GM21447 (cell line): ENCODE data around the gene NDUFB11.

Source experiments
- ATAC-seq: cut with Tn5 transposase; IDR thresholded peaks from one replicate; pipeline ENCODE4 v1.9.1; 2021; ENCODE audit not compliant: unreplicated experiment

NDUFB11 gene

DNA sequence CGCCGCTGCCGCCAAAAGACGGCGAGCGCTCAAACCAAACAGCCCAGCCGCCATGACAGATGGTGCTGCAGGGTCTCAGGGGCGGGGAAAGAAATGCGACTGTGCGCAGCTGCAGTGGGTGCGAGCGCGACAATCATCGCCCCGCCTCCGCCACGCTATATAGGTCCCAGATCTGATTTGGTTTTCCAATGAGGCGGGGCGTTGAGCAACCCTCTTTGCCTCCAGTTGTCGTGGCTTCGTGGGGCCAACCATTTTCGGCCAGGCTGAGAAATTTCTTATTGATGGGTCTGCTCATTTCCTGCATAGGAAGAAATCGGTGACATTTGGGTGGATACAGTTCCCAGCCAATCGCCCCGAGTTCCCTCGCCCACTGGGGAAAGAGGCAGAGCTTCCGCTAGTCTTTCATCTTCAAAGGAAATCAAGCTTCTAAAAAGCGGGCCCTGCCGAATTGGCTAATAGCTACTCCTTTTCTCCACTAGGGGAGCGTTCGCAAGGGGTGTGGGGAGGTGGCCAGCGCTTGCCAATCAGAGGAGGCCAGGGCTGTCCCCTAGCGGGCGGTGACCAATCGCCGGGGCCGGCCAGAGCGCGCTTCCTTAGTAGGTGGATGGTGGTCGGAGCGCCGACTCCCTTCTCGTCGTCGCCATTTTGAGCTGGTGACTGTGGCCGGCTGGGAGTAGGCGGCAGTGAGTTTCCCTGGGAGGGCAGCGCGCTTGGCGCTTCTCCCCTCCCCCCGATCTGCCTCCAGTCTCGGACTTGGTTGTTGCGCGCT is at the start of gene NDUFB11, which contains the start of gene RBM10:
Gene NDUFB11 (minus strand): TSS at position 77 of the 769 bp plus-strand sequence. CDS start 23 bp downstream, at position 54.
Gene RBM10 (plus strand): TSS at position 596 of the 769 bp plus-strand sequence. CDS start 2,261 bp downstream, outside the sequence.
- peak; percentile 86 for ATAC-seq

DNA sequence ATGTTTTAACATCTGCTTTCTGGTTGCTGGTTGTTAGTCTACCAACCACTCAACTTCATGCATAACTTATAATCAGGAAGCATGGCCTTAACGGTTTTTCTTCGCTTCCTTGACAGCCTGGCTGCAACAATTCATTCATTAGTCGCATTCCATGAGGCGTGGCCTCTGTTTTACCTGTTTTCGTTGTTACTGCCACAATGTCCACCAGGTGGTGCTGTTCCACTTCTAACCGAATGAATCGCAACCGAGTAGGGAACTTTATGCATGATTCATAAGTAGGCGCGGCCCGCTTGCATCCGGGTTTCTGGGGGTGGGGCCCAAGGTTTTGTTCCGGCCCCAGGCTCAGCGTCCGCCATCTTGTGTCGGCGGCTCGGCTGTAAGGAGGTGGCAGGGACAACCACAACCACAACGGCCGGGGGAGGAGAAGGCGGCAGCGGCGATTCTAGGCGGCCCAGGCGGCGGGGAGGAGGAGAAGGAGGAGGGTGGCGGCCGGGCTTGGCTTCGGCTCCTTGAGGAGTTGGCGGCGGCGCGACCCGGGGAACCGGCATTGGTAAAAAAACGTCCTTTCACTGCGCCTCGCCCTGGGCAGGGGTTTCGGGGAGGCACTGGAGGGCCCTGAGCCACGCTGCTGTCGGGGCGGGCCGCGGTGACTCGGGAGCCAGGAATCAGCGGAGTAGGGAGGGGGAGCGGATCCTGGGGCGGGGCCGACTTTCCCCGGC is 49.1 kb upstream of the NDUFB11 start, which contains the start of gene UBA1:
Gene UBA1 (plus strand): TSS at position 355 of the 719 bp plus-strand sequence. CDS start 4,974 bp downstream, outside the sequence.
- ATAC-seq, result peak; percentile 54

DNA sequence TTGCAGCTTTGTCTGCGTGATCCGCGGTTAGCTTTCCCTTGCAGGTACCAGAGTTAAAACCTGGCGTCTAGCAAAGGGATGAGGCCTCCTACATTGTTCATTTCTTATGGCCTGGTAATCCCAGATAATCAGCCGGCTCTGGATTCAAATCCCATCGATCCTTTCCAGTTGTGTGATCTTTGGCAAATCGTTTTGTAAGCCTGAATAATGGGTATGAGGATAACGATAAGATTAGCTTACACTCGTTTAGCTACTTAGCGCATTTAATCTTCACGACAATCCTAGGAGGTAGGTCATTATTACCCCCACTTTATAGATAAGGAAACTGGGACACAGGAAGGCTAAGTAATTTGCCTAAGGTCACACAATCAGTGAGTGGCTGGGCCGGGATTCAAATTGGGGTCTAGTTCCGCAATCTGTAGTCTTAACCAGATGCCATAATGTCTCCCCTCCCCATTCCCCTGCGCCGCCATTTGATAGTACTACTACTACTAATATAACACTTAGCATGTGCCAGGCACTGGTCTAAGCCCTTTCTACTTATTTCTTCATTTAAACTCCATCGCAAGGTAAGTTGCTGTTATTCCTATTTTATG is 47.4 kb upstream of the NDUFB11 start:
- ATAC-seq, result no peak

DNA sequence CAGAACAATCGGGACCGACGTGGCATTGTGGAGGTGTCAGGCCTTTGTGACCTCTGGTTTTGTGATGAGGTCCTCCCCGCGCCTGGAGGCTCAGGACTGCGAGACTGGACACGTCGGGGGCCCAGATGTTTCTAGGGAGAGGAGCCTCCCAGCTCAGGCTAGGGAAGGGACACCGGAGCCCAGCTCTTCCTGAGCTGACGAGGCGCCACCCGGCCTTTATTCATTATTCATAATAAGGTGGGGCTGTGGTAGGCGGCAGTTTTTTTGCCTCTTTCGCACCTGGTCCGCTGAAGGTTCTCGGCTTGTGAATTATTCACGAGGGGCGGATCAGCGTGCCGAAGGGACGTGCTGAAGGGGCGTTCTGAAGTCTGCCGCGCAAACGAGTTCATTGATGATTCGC is 46.8 kb upstream of the NDUFB11 start:
- no peak for ATAC-seq

DNA sequence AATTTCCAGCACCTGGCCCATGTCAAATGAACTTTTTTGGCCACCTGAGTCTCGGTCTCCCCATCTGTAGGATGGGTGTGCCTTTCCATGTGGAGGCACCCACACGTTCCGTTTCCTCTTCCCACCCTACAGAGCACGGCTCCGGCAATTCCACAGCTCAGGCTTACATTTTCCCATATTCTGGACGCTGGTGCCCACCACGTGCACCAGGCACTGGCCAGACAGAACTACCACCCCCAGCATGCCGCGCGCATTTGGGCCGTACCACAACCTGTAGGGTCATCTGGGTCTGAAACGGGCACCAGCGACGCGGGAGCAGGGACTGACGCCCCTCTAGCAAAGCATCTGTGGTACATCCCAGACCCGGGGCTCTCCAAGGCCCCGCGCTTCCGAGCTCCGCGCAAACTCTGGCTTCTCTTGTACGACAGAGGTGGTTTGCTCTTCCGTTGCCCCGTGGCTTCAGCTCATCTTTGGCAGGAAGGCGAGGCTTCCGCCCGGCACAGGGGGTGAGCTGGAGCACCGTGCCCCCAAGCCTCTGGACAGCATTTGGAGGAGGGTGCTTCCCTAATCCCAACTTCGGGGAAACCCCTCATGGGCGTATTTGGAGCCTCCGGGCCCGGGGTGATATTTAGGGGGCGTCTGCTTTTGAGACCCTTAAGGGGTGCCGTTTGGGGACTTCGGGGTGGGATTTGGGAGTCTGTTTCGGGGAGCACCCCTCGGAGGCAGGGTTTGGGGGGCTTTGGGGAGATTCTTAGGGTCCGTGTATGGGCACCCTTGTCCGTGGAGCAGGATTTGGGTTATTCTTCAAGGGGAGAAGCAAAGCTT is 46.2 kb upstream of the NDUFB11 start:
- ATAC-seq, result peak; percentile 49

DNA sequence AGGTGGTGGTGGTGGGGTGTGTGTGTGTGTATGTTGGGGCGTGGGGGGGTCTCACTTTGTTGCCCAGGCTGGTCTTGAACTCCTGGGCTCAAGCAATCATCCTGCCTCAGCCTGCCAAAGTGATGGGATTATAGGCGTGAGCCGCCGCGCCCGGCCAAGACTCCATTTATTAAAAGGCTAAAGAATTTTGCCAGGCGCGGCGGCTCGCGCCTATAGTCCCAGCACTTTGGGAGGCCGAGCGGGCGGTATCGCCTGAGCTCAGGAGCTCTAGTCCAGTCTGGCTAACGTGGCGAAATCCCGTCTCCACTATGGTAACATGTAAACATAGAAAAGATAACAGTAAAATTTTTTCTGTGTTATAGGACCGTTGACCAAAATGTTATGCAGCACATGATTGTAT is 45.4 kb upstream of the NDUFB11 start:
- ATAC-seq, result no peak

DNA sequence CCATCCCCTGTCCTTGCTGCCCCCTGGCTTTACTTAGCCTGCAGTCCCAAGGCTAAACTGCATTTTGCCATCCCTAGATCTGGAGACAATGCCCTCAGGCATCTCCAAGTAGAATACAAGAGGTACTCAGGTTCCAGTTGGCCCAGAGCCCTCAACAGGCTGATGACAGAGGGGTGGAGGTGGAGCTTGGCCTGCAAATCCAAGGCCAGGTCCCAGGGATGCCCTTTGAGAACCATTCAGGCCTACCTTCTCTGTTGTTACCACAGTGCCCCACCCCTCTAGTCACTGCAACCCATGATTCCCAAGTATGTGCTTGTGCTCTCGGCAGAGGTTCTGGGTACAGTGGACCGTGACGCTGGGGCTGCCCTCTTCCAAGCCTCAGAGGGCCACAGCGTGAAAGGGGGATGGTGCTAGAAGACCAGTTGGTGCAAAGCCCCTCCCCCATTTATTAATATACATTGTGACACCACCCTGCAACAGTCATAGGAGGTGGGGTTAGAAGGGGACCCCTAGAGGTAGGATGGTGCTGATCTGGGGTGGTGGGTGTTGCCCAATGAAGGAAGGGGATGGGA is 42.7 kb upstream of the NDUFB11 start:
- no peak for ATAC-seq

DNA sequence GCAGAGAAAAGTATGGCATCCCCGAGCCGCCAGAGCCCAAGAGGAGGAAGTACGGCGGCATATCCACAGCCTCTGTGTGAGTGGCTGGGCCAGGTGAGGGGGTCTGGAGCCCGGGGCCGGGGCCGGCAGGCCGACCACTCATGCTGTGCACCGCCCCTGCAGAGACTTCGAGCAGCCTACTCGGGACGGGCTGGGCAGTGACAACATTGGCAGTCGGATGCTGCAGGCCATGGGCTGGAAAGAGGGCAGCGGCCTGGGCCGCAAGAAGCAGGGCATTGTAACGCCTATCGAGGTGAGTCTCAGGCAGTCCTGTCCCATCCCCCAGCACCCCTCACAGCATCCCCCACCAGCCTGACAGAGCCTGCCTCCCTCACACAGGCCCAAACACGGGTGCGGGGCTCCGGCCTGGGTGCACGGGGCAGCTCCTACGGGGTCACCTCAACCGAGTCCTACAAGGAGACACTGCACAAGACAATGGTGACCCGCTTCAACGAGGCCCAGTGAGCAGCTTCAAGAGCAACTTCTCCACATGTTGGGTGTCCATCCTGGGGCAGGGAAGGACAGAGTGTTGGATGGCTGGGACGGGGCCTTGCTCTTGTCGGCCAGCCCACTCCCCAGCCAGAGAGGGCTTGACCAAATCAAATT is 41.7 kb upstream of the NDUFB11 start:
- ATAC-seq, result no peak

DNA sequence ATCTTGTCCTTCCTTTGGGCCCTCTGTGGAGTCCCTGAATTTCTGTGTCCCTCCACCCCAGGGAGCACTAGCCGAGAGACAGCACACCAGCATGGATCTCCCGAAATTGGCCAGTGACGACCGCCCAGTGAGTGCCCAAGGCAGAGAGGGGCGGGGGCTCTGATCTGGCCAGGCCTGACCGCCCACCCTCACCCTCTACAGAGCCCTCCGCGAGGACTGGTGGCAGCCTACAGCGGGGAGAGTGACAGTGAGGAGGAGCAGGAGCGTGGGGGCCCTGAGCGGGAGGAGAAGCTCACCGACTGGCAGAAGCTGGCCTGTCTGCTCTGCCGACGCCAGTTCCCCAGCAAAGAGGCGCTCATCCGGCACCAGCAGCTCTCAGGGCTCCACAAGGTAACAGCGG is 40.7 kb upstream of the NDUFB11 start:
- ATAC-seq, result no peak

DNA sequence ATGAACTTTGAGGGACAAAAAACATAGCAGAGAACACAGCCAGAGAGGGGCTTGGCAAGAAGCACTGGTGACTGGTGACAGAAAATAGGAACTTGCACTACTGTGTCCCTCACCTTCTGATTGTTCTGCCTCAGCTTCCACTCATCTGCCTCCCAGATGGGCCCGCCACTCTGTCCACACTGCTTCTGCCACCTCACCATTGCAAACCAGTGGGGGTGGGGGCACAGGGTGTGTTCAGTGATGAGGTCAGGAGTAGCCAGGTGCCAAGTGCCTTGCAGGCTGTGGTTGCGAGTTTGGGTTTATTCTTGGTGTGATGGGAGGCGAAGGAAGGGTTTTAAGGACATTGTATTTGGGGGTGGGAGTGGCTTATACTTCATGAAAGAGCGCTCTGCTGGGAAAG is 40.0 kb upstream of the NDUFB11 start:
- ATAC-seq, result no peak

DNA sequence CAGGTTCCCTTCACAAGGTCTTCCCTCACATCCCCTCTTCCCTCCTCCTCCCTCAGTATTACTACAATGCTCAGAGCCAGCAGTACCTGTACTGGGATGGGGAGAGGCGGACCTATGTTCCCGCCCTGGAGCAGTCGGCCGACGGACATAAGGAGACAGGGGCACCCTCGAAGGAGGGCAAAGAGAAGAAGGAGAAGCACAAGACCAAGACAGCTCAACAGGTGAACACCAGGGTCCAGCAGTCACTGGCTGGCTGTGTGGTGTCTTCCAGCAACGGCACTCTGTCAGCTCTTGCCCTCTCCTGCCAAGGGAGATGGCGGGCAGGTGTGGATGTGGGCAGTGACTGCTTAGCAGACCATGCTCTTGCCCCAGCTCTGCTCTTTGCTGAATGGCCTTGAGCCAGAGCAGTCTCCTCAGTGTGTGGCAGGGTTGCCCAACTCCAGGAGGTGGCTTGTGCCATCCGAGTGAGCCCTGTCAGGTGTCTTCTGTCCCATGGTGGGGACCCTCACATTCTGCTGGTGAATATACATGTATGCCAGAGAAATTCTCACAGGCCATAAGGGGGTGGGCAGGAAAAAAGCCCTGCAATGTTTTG is 37.7 kb upstream of the NDUFB11 start:
- ATAC-seq, result no peak

DNA sequence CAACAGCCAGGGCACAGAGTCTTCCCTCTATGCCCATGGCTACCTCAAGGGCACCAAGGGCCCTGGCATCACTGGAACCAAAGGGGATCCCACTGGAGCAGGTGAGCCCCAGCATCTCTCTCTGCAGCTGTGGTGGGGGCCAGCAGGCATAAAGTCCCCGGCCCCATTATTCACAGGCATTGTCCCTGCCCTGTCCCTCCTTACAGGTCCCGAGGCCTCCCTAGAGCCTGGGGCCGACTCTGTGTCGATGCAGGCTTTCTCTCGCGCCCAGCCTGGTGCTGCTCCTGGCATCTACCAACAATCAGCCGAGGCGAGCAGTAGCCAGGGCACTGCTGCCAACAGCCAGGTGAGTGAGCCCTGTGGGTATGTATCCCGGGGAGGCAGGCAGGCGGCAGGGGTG is 36.8 kb upstream of the NDUFB11 start:
- no peak for ATAC-seq

DNA sequence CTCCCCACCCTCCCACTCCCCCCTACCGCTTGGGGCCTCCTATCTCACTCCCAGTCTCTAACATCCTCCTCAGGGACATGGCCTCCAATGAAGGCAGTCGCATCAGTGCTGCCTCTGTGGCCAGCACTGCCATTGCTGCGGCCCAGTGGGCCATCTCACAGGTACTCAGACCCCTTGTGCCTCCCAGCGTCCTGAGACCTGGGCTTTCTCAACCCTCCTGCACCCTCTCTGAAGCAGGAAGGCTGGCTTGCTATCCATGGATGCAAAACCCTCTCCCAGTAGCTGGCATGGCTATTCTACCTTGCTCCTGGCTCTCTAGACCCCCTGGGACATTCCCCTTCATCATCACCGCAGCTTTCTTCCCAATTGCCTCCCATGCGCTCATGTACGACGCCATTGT is 35.8 kb upstream of the NDUFB11 start:
- no peak for ATAC-seq

DNA sequence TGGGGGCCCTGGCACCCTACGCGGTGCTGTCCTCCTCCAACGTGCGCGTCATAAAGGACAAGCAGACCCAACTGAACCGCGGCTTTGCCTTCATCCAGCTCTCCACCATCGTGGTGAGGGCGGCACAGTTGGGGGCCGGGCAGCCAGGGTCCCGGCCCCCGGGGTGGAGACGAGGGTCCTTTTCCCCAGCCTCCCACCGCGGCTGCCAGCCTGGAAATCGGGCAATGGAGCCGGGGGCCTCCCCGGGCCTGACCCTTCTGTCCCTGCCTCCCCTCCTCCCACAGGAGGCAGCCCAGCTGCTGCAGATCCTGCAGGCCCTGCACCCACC is 35.4 kb upstream of the NDUFB11 start:
- ATAC-seq, result no peak

DNA sequence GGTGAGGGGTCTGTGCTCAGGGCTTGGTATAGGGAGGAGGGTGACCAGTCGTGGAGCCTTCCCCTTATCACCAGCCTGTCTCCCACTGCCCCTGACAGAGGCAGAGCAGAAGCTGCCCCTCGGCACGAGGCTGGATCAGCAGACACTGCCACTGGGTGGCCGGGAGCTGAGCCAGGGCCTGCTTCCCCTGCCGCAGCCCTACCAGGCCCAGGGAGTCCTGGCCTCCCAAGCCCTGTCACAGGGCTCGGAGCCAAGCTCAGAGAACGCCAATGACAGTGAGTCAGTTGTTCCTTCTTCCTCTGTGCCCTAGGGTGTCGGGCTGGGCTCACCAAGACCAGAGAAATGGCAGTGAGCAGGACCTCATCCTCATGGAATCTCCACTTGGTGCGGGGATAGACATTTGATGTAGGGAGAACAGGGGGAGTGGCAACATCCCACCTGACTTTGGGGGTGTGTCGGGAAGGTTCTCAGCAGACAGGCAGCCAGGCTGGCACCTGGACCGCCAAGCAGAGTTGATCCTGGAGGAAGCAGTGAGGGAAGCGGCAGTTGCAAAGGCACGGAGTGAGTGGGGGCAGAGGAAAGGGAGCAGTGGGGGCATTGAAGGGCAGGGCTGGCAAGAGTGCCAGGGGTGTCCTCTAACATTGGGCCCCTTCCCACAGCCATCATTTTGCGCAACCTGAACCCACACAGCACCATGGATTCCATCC is 34.9 kb upstream of the NDUFB11 start:
- no peak for ATAC-seq

DNA sequence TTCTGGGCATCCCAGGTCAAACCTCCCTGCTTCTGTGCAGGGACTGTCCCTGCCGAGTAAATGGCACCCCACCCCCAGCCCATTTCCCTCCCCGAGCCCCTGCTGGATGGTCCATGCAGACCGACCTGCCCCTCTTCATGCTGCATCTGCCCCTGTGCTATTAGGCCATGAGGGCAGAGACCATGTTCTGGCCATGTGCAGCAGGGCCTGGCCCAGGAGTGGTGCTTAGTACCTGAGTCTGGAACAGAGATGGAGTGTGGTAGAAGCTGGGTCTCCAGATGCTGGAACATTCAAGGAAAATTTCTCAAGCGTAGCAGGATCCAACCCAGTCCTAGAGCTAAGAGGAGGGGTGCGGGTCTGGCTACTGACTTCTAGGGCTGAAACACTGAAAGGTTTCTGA is 33.8 kb upstream of the NDUFB11 start:
- ATAC-seq, result no peak

DNA sequence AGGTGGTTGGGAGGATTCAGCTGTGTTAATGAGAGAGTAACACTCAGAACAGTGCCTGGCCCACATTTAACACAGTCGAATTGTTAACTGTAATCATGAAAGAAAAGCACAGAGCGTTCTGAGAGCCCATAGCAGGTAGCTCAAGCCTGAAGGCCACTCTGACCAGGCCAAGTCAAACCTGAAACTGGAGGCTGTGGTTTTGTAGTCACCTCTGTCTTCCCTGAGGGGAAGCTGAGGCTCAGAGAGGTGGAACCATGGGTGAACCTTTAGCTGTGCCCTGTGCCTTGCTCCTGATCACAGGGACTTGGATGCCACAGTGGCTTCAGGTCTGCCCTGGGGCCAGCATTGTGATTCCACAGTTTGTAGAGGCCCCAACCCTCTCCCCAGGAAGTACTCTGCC is 32.6 kb upstream of the NDUFB11 start:
- no peak for ATAC-seq

DNA sequence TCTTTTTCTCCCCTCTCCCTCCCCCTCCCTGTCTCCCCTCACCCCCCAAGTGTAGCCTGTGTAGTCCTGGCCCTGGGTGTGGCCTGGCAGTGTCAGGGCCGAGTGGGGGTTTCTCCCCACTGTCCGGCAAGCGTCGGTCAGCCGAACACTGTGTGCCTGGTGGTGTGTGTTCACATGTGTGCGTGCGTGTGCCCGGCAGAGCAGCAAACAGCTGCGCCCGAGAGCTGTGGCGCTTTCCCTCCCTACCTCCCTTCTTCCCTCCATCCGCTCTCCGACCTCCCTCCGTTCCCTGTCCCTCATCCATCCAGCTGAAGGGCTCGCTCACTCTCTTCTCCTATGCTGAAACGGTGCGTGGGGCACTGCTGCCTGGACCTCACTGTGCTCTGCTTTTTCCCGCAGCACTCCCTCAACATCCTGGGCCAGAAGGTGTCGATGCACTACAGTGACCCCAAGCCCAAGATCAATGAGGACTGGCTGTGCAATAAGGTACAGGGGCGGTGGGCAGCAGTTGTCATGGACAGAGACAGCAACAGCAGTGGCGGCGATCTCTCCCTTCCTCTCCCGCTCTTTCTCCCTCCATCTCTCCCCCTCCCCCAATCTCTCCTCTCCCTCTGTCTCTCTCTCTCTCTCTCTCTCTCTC is 31.7 kb upstream of the NDUFB11 start:
- no peak for ATAC-seq

DNA sequence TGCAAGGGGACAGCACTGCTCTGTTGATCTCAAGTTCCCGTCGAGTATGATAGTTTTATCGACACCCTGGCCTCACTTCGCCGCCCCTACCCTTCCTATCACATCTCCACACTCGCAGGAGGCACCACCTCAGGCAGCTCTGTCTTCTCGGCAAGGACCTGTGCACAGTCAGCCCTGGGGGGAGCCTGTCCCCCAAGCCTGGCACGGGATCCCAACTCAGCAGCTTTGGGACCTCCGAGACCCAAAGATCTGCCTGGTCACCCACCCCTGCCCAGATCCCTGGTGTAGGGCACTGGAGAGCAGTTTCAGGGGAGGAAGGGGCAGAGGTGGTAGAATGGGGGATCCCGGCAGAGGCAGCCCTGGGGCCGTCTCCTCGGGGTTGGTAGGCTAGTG is 31.1 kb upstream of the NDUFB11 start:
- no peak for ATAC-seq
